Fibroblast of skin of scalp (primary cell): ENCODE measurements around the gene MAP3K1. TPM values are rescaled to one million over a fixed set of nuclear protein-coding genes. Genes with fewer than 3 reads are reported as not detected.
"Not testable (repeated sequence)": the region's sequence is repeated elsewhere in the genome, so short reads cannot be mapped to it uniquely, and the experiment has no call there.

ENCODE experiments used
- DNase-seq: peaks from one replicate; pipeline ENCODE4 v3.0.0-alpha.2; 2013
- polyA plus RNA-seq, 2 experiments: library from polyadenylated mRNA; unstranded; fragments of 120-200 nt; gene quantifications; one replicate each; pipeline ENCODE4 v1.2.1, GENCODE V29; 2013; ENCODE audit not compliant: insufficient read length in 2 of 2

MAP3K1 gene
- polyA plus RNA-seq (2013, experiment 1 of 2; ENCODE audit: insufficient read length), result 5.5 TPM
- polyA plus RNA-seq (2013, experiment 2 of 2; ENCODE audit: insufficient read length), result 6.7 TPM

DNA sequence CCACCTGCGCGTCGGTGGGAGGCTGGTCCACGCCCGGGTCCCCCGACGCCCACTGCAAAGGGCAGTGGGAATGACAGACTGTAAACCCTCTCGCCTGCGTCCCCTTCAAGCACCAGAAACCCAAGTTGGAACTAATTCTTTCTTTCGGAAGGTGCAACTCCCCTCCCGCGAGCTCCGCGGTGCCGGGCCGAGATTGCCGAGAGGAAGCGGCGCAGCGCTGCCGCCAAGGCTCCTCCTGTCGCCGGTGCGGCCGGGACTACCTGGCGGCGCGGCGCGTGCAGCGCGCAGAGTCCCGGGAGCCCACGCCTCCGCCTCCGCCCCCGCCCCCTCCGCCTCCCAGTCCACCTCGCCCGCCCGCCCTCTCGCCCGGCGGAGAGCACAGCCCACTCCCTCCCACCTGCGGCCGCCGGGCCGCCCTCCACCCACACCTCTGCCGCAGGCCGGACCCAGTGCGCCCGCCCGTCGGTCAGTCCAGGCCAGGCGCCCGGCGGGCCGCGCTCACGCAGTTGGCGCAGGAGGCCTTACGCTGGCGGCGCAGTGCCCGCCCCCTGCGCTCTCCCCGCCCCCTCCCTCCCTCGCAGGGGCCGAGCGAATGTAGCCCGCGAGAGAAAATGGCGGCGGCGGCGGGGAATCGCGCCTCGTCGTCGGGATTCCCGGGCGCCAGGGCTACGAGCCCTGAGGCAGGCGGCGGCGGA is at the start of gene MAP3K1:
TSS of gene MAP3K1 (plus strand) at position 587 of the 695 bp plus-strand sequence. CDS start at position 612, 25 bp downstream.
- DNase-seq, result peak; percentile 77

GRCh38 chr5:56766926-56767325 is 48.4 kb upstream of the MAP3K1 start:
- no peak for DNase-seq

- DNase-seq, result no peak
Observed at GRCh38 chr5:56769875-56770604, 45.3 kb upstream of the MAP3K1 start.

GRCh38 chr5:56772767-56773166 is 42.6 kb upstream of the MAP3K1 start:
- DNase-seq, result no peak

DNA sequence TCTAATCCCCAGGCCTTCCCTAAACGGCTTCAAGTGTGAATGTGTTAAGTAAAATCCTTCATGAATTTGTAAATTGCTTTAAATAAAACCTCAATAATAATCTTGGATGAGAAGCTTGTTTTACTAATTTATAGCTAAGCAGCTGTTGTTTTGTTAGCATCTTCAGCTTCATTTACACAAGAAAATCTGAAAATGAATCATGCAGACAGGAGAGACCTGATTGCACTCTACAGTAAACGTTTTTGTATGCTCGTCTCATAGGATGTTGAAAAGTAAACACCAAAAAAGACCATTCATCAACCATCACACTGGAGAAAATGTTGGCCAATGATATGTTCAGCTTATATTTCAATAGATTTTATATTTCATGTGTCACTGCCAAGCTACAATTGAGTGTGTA is 40.4 kb upstream of the MAP3K1 start:
- DNase-seq, result no peak

GRCh38 chr5:56776212-56776846 is 39.0 kb upstream of the MAP3K1 start:
- DNase-seq, result not testable (repeated sequence)

DNA sequence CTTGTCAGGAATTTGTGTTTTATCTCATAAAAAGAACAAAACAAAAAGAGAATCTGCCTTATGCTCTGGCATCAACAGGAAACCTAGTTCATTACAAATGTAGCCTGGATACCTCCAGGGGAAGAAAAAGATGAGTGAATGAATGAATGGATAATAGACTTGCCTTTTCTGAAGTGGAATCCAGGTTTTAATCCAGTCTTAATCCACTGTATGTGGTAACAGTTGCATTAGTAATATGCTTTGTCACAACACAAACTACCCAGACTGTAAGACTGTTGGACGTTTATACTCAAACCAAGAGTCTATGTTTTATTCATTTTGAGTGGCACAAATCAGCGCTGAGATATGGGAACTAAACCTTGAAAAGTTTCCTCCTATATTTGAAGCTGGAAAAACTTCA is 32.1 kb upstream of the MAP3K1 start:
- DNase-seq, result no peak

DNA sequence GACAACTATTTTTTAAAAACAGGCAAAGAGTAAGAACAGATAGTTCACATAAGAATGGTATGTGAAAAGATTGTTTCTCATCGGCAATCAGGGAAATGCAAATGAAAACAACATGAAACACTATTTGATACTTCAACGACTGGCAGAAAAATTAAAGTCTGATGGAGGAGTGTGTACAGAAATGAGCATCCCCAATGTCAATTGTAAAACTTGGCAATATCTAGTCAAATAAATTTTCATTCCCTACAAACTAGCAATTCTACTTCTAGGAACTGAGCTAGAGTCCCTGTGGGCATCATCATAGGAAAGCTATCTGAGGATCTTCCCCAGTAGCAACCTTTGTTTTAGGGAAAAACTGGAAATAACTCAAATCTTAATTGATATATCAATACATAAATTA is 29.0 kb upstream of the MAP3K1 start:
- DNase-seq, result no peak

GRCh38 chr5:56791396-56791795 is 24.0 kb upstream of the MAP3K1 start:
- no peak for DNase-seq

- DNase-seq, result no peak
Observed at GRCh38 chr5:56798521-56798920, 16.8 kb upstream of the MAP3K1 start.

DNA sequence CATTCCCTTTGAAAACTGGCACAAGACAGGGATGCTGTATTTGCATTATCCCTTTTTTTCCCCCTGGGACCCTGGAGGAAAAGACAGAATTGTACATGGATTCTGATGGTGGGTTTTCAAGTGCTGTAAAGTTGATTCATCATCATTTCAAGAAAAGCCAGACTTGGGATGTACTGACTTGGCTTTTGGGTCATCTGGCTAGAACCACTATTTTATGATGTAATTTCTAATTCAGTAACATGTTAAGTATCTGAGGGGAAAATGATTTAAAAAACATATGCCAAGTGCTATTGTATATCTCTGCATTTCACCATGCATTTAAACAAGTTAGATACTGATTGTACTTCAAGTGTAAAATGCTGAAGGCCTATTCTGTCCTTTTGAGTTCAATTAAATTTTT is 15.2 kb upstream of the MAP3K1 start:
- DNase-seq, result no peak

DNA sequence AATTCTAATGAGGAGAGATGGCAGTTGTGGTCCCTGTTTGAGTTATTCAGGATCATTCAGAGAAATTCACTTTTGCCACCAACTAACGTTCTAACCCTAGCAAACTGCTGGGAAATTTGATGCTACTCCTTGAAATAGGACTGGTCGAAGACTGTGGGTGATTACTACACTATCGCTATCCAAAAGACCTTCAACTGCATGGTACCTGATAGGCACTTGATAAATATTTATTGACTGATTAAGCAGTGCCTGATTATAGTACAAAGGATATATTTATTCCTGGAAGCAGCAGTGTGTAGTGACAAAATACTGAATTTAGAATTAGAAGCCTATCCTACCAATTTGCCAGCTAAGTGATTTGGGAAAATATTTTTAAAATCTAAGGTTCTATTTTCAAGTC is 14.1 kb upstream of the MAP3K1 start:
- DNase-seq, result no peak

GRCh38 chr5:56802205-56802604 is 13.1 kb upstream of the MAP3K1 start:
- no peak for DNase-seq

DNA sequence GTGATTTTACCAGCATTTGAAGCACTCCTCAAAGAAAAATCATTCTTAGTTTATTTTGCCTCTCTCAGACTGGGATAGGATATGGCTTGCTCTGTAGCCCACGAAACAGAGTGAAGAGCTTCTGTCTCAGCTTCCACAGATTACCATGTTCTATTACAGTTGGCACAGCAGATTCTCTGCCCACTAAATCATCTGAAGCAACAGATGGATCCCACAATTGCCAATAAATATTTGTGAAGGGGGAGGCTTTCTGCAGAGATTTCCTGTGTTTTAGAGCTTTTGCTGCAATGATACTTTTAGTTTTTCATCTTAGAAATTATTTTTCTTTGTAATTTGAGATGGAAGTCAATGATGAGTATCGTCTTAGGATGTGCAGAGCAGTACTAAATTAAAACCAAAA is 12.3 kb upstream of the MAP3K1 start:
- no peak for DNase-seq

DNA sequence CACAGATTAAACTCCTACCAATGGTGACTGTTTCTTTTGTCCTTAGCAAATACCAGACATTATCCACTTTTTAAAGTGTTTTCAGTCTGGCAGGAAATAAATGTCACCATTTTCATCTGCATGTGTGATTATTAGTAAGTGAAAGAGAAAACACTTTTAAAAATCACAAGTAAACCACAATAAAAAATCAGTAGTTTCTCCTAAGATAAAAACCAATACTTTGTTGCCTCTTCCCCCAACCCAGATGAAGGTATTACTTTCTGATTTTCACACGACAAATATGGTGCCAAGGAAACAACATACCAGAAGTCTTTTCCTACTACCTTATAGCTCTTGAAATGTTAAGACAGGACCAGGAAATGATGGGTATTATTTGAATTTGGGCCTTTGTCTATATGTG is 11.5 kb upstream of the MAP3K1 start:
- no peak for DNase-seq

DNA sequence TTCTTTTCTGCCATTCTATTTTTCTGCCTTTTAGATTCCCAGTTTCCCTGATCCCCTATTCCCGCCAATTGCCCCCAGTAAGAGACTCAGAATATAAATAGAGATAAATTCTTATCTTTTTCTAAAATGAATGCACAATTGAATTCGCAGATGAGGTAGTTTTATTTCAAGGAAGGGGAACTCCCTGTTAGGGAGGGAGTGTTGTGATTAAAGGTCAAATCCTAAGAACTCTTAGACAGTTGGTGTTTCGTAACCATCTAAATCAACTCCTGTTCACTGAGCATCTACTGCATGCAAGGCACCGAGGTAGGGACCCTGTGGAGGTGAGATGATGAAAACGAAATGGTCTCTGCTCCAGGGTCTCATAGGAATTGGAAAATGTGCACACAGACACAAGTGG is 7.7 kb upstream of the MAP3K1 start:
- DNase-seq, result no peak

DNA sequence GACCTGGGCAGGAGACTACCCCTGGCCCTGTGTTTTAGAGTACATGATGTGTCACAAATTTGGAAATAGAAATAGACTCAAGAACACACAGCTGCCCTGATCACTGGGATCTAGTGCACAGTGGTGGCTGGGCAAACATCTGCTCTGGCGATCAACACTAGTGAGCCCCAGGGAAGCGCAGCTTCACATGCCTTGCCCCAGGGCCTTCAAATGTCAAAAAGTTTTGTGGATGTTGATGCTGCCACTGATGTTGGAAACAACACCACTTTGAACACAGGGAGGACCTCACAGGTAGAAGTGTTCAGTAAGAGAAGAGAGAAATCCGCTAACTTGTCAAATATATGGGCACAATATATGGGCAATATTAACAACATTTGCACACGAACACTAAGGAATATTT is 7.1 kb upstream of the MAP3K1 start:
- no peak for DNase-seq

DNA sequence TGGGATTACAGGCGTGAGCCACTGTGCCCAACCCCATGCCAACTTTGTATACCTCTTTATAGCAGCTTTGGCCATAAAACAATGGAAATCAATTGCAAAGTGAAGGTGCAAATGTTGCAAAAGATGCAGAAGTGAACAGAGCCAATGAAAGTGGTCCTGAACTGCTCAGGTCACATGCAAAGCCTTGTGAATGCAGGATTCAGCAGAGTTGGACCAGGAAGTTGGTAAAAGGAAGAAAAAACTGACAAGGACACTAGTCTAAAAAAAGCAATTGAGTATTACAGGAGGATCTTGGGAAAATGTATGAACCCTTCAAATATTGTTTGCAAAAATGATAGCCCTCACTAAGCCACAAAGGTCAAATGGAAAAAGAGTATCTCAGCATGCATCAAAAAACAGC is 4.5 kb upstream of the MAP3K1 start:
- no peak for DNase-seq

DNA sequence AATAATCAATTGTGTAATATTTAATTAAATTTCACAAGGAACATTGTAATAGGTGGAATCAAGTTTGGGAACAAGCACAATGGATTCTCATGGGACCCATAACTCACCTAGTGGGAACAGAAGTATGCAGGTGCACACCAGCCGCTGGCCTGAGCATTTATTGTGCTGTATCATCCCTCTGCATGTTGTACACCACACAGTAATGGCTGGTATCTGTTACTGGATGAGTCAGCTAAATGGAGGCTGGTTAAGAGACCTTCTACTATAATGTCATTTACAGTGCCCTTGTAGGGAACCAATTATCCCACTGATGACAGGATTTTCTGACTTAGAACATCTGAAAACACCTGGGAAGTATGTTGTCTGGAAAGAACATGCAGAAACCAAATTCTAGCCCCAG is 3.2 kb upstream of the MAP3K1 start:
- DNase-seq, result no peak

GRCh38 chr5:56813302-56813701 is 2.0 kb upstream of the MAP3K1 start:
- DNase-seq, result no peak

DNA sequence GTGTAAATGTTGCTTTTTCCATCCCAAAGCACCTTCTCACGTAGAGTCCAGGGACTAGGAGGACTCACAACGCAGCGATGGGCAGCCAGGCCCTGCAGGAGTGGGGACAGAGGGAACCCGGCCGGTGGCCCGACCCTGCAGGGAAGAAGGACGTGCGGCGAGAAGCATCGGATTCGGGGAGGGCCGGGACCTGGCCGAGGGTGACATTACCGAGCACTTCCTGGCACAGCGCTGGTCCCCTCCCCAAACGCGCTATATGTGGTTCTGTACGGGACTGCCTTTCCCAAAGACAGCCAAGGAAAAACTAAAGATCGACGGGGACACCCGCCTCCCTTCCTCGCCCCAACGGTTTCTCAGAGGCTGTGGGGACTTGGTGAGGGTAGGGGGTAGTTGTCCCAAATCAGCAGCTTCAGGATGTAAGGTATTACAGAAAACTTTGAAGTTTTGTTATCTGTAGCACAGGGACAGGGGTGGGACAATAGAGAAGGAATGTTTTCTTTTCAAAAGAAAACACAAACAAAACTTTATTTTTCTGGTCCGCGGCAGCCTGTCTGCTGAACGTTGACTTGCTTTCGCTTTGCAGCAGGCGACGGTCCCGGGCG is 887 bp upstream of the MAP3K1 start:
- peak; percentile 18 for DNase-seq

DNA sequence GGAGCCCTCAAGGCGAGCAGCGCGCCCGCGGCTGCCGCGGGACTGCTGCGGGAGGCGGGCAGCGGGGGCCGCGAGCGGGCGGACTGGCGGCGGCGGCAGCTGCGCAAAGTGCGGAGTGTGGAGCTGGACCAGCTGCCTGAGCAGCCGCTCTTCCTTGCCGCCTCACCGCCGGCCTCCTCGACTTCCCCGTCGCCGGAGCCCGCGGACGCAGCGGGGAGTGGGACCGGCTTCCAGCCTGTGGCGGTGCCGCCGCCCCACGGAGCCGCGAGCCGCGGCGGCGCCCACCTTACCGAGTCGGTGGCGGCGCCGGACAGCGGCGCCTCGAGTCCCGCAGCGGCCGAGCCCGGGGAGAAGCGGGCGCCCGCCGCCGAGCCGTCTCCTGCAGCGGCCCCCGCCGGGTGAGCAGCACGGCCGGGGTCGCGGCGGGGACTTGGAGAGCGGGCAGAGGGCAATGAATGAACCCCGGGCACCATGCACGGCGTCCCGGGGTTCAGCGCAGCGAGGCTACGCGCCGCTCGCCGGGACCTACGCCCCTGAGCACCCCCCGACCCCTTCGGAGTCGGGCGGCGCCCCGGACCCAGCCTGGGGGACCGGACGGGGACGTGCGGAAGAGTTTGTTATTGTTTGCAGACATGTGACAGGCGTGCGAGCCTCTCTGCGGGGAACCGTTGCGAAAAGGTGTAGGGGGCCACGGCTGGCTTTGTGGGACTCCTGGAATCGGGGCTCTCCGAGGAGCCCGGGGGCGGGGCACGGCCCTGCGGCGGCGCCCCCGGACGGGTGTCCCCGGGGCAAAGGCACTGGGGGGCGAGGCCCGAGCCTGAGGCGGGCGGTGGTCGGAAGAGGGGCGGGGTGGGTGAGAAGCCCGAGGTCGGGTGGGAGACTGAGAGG is 553 bp downstream of the MAP3K1 start:
- no peak for DNase-seq
